ENCODE data around the gene MAD1L1.

The MAD1L1 gene

DNA sequence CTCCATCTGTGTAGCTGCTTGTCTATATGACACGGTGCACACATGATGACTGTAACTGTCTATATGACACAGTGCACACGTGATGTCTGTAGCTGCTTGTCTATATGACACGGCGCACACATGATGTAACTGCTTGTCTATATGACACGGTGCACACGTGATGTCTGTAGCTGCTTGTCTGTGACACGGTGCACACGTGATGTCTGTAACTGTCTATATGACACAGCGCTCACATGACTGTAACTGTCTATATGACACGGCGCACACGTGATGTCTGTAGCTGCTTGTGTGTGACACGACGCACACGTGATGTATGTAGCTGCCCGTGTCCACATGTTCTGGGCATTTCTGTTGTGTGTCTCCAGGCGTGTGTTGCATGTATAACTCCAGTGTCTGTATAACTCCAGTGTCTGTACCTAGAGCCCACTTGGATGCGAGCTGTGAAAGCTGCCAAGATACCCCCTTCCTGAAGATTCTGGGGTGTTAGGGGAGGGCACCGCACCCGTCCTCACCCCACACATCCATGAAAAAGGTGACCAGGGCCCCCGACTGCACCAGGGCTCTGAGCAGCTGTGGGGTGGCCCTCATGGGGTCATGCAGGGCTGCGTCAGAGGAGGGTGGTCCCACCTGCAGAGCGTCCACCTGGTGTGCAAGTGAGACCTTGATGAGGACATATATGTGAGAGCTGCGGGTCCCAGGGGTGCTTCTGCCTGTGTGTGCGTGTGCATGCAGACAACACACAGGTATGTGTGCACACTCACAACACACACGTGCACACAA, 424.7 kb downstream of the MAD1L1 start:
- DNase-seq, result no peak

DNA sequence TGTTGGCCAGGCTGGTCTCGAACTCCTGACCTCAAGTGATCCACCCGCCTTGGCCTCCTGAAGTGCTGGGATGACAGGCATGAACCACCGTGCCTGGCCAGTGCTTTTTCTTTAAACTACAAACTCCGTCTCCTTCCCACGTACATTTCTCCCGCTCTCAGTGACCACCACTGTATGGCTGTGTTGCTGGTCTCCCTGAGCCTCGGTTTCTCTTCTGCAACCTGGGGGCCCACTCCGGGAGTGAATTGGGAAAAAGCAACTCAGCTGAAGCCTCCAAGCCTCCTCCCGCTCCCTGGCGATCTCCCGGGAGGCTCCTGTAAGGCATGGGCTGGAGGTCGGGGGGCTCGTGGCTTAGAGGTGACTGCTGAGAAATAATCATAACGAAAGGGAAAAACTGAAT, 426.4 kb downstream of the MAD1L1 start:
- no peak for DNase-seq

DNA sequence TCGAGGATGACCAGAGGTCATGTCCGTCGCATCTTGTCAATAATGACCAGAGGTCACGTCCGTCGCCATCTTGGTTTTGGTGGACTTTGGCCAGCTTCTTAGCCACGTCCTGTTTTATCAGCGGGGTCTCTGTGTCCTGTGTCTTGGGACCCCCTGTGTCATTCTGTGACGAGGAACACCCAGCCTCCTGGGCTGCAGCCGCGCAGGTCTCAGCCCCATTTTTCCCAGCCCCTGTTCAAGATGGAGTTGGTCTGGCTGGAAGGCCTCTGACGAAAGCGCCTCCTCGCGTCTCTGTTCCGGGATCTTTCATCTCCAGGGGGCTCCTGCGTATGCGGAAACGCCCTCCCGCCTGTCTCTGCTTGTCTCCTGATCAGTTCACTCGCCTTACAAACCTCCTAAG, 428.4 kb downstream of the MAD1L1 start:
- no peak for DNase-seq

DNA sequence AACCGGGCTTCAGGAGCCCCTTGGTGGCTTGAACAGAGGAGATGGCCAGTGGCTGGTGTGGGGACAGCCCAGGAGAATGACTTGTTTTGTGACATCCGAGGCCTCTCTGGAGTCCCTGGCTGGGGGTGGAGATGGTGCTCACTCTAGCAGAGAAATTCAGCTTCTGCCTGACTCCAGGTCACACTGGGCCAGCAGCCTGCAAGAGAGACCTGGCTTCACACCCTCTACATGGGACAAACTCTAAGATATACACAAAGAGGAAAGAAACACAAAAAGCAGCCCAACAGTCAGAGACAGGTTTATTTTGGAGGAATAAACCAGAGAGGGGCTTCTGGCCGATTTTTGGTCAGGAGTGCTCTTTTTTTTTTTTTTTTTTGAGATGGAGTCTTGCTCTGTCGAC, 429.8 kb downstream of the MAD1L1 start:
- no peak for DNase-seq

DNA sequence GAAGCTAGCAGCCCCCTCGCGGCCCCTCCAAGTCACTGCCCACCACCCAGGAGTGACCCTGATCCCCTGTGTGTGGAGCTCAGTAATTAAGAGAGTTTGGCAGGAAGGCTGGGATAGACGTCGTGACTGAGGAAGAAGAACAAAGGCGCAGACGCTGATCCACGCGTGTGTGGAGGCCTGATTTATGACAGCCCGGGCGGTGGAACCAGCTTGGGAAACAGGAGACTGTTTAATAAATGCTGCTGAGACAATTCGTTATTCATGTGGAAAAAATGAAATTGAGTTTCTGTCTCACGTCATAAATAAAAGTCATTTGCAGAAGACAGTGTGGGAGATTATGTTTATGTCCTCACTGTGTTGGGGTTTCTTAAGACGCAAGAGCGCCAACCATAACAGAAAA, 431.8 kb downstream of the MAD1L1 start:
- DNase-seq, result no peak

DNA sequence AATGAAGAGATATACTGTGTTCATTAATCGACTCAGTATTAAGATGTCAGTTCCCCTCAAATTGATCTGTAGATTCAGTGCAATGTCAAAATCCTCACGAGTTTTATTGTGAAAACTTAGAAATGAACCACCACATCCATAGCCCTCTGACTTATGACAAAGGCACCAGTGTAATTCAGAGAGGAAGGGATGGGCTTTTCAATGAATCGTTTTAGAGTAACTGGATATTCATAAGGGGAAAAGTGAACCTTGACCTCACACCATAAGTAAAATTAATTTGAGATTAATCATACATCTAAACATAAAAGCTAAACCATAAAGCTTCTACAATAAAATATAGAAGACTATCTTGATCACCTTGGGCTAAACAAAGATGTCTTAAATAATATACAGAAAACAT, 434.6 kb downstream of the MAD1L1 start:
- DNase-seq, result no peak

DNA sequence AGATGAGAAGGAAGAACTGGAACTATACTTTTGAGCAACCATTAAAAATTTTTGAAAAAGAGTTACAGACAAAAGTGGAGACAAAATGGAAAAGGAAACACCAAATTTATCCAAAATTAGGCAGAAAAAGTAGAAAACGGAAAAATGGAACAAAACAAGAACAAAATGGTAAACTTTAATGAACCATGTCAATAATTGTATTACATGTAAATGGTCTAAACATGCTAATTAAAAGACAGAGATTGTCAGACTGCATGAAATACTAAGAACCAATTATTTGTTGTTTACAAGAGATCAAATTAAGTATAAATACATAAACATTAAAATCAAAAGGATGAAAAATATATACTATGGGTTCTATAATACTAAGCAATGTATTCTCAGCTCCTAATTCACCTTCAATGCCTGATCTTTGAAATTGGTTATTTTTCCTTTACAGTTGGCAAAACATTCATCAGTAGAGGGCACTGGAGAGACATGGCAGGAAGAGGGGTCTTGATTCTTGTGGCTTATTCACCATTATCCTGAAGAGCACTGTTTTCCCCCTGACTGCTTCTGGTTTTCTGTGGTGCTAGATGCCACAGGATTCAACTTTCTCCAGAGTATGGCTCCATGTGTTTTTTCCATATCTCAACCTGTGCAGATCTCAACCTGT, 437.7 kb downstream of the MAD1L1 start:
- no peak for DNase-seq

DNA sequence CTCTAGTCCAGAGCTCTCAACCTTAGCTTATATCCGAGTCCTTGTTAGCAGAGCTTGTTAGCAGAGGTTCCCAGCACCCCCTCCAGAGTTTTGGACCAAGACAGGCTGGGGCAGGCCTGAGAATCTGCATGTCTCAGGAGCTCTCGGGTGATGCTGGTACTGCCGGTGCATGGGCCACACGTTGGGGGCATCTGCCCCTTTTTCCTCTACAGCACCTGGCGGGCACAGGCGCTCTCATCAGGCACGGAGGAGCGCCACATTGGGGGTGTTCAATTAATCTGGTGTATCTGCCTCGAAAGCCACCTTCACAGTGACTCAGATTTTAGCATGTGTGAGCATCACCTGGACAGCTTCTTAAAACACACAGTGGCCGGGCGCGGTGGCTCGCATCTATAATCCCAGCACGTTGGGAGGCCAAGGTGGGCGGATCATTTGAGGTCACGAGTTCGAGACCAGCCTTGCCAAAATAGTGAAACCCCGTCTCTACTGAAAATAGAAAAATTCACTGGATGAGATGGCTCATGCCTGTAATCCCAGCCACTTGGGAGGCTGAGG, 445.0 kb downstream of the MAD1L1 start:
- no peak for DNase-seq

DNA sequence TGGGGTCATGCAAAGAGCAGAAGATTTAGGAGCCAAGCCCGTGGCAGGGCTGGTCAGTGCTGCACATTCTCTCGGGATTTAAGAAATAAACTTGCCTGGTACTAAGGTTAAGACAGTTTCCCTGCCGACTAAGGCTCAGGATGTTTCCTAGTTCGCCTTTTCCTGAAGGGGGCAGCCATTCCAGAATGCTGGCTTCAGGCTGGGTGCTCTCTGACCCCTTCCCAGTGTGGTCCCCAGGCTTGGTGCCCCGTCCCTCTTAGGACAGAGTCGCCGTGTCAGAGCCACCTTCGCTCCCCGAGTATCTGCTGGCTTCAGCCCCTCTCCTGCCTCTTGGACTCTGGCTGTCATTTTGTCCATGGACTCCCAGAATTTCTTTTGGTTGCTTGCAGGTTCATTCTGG, 445.5 kb downstream of the MAD1L1 start:
- DNase-seq, result no peak

DNA sequence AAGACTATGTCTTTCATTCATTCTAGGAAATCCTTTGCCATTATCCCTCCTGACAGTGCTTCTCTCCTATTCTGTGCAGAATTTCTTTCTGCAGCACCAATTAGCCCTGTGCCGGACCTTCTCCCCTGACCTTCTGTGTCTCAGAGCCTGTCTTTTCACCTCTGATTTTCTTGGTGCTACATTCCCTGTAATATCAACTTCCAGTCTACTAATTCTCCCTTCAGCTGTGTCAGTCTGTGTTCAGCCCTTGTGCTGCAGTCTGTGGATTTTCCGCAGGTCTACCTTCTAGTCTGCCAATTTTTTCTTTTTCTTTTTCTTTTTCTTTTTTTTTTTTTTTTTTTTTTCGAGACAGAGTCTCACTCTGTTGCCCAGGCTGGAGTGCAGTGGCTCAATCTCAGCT, 446.9 kb downstream of the MAD1L1 start:
- no peak for DNase-seq

DNA sequence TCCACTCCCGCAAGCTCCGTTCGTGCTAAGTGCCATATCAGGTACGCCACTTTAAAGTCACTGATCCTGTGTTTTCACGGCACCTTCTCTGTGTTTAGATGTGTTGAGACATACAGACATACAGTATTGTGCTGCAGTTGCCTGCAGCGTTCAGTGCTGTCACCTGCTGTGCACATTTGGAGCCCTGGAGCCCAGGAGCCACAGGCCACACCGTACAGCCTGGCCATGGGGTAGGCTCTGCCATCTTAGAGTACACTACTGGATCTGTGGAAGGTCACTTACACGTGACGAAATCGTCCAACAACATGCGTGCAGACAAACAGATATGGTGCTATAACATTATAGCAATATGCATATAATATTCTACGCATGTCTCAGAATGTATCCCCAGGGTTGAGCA, 451.4 kb downstream of the MAD1L1 start:
- DNase-seq, result no peak

DNA sequence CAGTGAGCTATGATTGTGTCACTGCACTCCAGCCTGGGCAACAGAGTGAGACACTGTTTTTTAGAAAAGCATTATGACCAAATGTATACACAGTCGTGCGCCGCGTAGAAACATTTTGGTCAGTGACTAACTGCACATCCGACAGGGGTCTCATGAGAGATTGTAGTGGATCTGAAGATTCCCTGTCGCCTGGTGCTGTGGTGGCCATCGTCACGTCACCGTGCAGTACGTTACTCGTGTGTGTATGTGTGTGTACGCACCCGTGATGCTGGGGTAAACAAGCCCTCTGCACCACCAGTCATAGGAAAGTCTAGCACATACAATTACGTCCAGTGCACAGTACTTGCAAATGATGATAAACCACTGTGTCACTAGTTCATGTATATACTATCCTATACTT, 453.3 kb downstream of the MAD1L1 start:
- DNase-seq, result no peak

DNA sequence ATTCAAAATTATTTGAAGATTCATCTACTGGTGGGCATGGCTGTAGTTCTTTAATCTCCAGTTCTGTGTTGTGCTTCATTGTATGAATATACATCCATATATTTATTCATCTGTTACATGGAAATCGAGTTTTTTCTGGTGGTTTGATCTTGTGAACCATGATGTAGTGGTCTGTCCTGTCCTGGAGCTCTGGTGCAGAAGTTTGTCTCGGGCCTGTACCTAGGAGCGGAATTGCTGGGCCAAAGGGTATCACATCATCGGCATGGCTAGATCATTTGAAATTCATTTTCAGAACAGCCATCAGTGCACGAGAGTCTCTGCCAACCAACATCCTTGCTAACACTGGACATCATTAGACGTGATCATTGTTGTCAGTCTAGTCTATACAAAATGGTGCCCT, 455.6 kb downstream of the MAD1L1 start:
- DNase-seq, result no peak

DNA sequence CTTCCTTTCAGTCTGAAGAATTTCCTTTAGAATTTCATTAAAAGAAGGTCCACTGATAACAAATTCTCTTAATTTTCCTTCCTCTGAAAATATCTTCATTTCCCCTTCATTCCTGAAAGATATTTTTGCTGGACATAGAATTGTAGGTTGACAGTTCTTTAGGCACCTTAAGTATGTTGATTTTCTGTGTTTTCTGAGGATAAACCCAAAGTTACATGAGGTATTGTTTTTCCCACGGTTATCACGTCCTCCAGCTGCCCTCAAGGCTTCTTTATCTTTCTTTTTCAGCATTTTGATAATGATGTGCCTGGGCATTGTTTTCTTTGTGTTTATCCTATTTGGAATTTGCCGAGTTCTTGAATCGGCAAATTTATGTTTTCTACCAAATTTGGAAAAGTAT, 457.4 kb downstream of the MAD1L1 start:
- DNase-seq, result no peak

DNA sequence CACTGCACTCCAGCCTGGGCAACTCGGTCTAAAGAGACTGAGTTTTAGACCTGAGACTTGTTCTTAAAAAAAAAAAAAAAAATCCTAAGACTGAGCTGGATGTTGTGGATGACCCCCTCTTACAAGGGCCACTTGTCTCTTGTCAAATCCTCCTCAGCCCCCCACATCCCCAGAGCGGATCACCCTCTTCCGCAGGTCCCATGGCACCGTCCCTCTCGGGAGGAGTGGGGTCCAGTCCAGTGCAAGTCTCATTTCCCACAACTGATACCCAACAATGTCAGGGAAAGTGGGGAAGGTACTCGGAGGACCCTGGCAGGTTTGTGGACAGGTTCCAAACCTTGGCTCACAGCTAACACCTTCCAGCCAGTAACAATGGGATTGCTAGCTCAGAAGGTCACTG, 462.4 kb downstream of the MAD1L1 start:
- no peak for DNase-seq

DNA sequence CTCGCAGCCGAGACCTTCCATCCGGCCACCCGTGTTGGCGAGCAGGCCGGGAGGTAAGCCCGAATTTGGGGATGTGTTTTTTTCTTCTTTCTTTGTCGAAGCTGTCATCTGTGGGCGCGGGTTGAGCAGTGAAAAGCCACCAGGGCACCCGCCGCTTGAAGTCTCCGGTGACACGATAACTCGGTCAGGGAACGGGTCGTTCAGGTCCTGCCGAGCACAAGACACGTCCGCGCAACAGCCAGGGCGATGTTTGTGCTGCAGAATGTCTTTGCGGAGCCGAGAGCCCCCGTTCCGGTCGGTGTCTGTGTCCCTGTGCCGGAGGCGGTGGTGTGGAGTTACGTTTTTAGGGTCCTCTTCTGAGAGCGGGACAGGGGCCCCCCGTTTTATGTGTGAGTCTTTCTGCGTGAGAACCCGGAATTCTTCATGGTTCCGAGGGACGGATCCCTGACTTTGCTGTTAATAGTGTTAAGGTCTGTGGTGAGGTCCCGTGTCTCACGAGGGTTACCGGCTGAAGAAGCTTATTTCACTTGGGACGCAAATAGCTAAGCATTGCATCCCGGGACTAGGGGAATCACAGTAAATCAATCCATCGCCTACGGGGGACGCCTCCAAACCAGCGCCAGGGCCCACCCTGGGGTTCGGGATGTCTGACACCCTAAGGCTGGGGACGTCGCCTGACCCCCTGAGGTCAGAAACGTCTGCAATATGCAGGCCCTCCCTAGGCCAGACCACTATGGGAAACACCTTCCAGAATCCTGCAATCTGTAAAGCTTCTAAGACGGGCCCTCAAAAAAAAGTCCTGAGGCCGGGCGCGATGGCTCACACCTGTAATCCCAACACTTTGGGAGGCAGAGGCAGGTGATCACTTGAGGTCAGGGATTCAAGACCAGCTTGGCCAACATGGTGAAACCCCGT, 463.2 kb downstream of the MAD1L1 start:
- no peak for DNase-seq

DNA sequence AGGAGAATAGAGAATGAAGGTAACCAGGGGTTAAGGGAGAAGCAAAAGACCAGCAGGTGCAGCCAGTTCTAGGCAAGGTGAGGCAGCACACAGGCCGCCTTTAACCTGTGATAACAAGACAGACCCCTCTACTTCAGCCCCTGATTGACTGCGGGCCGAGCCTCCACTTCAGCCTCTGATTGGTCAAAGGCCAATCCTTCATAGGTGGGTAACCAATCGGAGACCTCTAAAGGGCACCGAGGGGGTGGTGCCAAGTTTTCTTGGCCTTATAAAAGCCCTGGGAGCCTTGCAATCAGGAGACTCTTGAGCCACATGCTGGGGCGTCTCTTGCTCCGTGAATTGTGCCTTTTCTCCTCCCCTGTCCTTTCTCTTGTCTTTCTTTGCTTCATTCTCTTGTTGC, 463.9 kb downstream of the MAD1L1 start:
- no peak for DNase-seq

DNA sequence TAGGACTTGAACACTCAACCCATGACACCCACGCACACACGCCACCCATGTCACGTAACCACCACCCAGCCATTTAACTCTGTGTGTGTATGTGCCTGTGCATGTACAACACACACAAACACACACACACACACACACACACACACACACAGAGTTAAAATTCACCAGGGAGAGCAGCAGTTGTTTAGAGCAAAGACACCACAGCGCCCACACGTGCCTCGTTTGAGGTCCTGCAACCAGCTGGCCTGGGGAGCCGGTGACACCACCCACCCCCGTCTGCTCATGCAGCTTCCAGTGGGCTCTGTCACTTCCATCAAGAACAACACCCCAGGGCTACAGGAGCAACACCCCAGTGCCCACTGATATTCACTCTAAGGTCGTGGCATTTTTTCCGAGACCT, 465.2 kb downstream of the MAD1L1 start:
- DNase-seq, result no peak

Measured in left hindlimb (tissue), 1 donor.